Neuronal stem cell (in vitro differentiated cells): ENCODE measurements around the gene TMEM135.

Experiments used
- DNase-seq: peaks from one replicate; pipeline ENCODE4 v3.0.0-alpha.2; 2013; ENCODE audit warnings: low spot score
- H2AFZ ChIP-seq: one replicate; pipeline ENCODE4 v1.6.1; 2013; ENCODE audit warnings: mild to moderate bottlenecking, low read length, inconsistent platforms
- H2AK5ac ChIP-seq: 2 replicates; pipeline ENCODE4 v1.6.1; 2013; ENCODE audit warnings: low read depth, mild to moderate bottlenecking, inconsistent platforms, low read length, moderate library complexity, mixed read lengths
- H2BK120ac ChIP-seq: 2 replicates; pipeline ENCODE4 v1.6.1; 2013; ENCODE audit warnings: low read depth, mild to moderate bottlenecking, inconsistent platforms, low read length, moderate library complexity, mixed read lengths
- H2BK12ac ChIP-seq: one replicate; pipeline ENCODE4 v1.6.1; 2013; ENCODE audit warnings: low read length, inconsistent platforms
- H2BK15ac ChIP-seq: 2 replicates; pipeline ENCODE4 v1.6.1; 2013; ENCODE audit warnings: mild to moderate bottlenecking, low read length, inconsistent platforms, mixed read lengths
- H2BK5ac ChIP-seq: one replicate; pipeline ENCODE4 v1.6.1; 2013; ENCODE audit warnings: inconsistent platforms, mild to moderate bottlenecking, low read length, moderate library complexity
- H3K14ac ChIP-seq: one replicate; pipeline ENCODE4 v1.6.1; 2013; ENCODE audit warnings: low read length, inconsistent platforms
- H3K18ac ChIP-seq: 2 replicates; pipeline ENCODE4 v1.6.1; 2013; ENCODE audit warnings: low read length, inconsistent platforms
- H3K23ac ChIP-seq: 2 replicates; pipeline ENCODE4 v1.6.1; 2013; ENCODE audit warnings: low read depth, mild to moderate bottlenecking, mixed read lengths, low read length, inconsistent platforms; ENCODE audit not compliant: poor library complexity
- H3K27ac ChIP-seq: replicated peaks from 3 replicates; pipeline ENCODE4 v1.5.1; 2013; ENCODE audit warnings: low read length, inconsistent platforms
- H3K27me3 ChIP-seq, 3 experiments: 2 replicates each; pipeline ENCODE4 v1.6.1; 2013; ENCODE audit warnings: low read length in 3 of 3, mild to moderate bottlenecking in 2 of 3, inconsistent platforms in 1 of 3, low read depth in 1 of 3, mixed read lengths in 1 of 3, moderate library complexity in 1 of 3; ENCODE audit not compliant: control insufficient read depth in 3 of 3, insufficient read depth in 3 of 3
- H3K36me3 ChIP-seq, 2 donors: replicated peaks in 1 of 2; 2 replicates each; pipeline ENCODE4 v1.6.1; 2013; ENCODE audit warnings: low read length in 2 of 2; ENCODE audit not compliant: control insufficient read depth in 2 of 2, insufficient read depth in 2 of 2
- H3K4ac ChIP-seq: 2 replicates; pipeline ENCODE4 v1.6.1; 2013; ENCODE audit warnings: inconsistent platforms, mild to moderate bottlenecking, low read length, moderate library complexity
- H3K4me1 ChIP-seq, 2 donors: 1 replicate in 1 of 2; 2 replicates in 1 of 2; pipeline ENCODE4 v1.6.1; 2013; ENCODE audit warnings: low read length in 2 of 2, low read depth in 1 of 2; ENCODE audit not compliant: control insufficient read depth in 2 of 2, insufficient read depth in 1 of 2
- H3K4me2 ChIP-seq: one replicate; pipeline ENCODE4 v1.6.1; 2013; ENCODE audit warnings: mild to moderate bottlenecking, low read length, inconsistent platforms; ENCODE audit not compliant: insufficient read depth, poor library complexity, severe bottlenecking
- H3K4me3 ChIP-seq, 2 donors: 2 replicates each; pipeline ENCODE4 v1.5.1; 2013; ENCODE audit warnings: low read length in 2 of 2, mild to moderate bottlenecking in 2 of 2, inconsistent platforms in 1 of 2, moderate library complexity in 1 of 2
- H3K79me1 ChIP-seq: one replicate; pipeline ENCODE4 v1.6.1; 2013; ENCODE audit warnings: low read depth, mild to moderate bottlenecking, inconsistent platforms, low read length, moderate library complexity
- H3K9ac ChIP-seq: one replicate; pipeline ENCODE4 v1.6.1; 2013; ENCODE audit warnings: mild to moderate bottlenecking, low read depth, low read length, inconsistent platforms; ENCODE audit not compliant: poor library complexity
- H3K9me3 ChIP-seq, 2 donors: replicated peaks in 1 of 2; 2 replicates each; pipeline versions ENCODE3 to v1.6.1; 2013; ENCODE audit warnings: low read length in 2 of 2, mild to moderate bottlenecking in 2 of 2, inconsistent platforms in 1 of 2, low read depth in 1 of 2, mixed read lengths in 1 of 2, moderate library complexity in 1 of 2; ENCODE audit not compliant: control insufficient read depth in 2 of 2, insufficient read depth in 1 of 2
- H4K8ac ChIP-seq: one replicate; pipeline ENCODE4 v1.6.1; 2013; ENCODE audit warnings: low read depth, mild to moderate bottlenecking, inconsistent platforms, low read length, moderate library complexity
- H4K91ac ChIP-seq: one replicate; pipeline ENCODE4 v1.6.1; 2013; ENCODE audit warnings: low read length, low read depth, mild to moderate bottlenecking, inconsistent platforms; ENCODE audit not compliant: poor library complexity
- WGBS, 2 donors: extraction: QIAGEN DNeasy Blood & Tissue Kit; methylation state at CpG; one replicate each; pipeline ENCODE4 v1.1.7; 2013; ENCODE audit warnings: missing lambda C conversion rate in 2 of 2, mixed read lengths in 1 of 2; ENCODE audit not compliant: insufficient read length in 2 of 2, insufficient replicate concordance in 1 of 2; ENCODE audit errors: extremely low coverage in 2 of 2; 5-methylcytosine and 5-hydroxymethylcytosine counted together

Gene TMEM135

DNA sequence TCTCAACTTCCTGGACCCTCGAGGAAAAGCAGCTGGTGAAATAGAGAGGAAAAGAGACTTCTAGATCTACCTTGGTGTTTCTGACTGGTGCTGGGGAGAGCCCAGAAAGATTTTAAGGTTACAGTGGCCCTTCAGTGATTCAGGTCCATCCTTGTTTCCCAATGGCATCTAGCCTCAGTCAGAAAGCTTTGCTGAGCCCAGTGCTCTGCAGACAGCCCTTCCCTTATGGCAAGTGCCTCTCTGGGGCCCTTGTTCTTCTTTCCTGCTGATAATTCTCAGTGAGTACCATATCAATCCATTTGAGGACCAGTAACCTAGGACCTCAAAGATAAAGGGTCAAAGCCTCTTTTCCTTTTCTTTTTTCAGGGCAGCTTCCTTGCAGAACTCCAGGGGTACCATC is 25.1 kb upstream of the TMEM135 start:
- no peak overlapping the region for H2AFZ ChIP-seq
- peaks cover 0 to 2% of the 10 kb centered on the region in 2 donors for H3K4me1 ChIP-seq
- no peaks in the 10 kb centered on the region for H3K36me3 ChIP-seq
- H3K4me2 ChIP-seq: no peak overlapping the region
- no peaks in the 10 kb centered on the region for H3K9me3 ChIP-seq
- no peaks in the 10 kb centered on the region for H3K79me1 ChIP-seq
- no peak for DNase-seq
- WGBS, 2 donors: no CpG with 5 or more reads among the region's 1 CpG
- no peak overlapping the region for H3K18ac ChIP-seq
- H2BK15ac ChIP-seq: no peak overlapping the region
- H3K4me3 ChIP-seq: no peak overlapping the region
- H2AK5ac ChIP-seq: no peak overlapping the region
- H3K27ac ChIP-seq: no peak overlapping the region
- H3K14ac ChIP-seq: no peak overlapping the region
- no peak overlapping the region for H2BK120ac ChIP-seq
- no peak overlapping the region for H3K23ac ChIP-seq
- no peak overlapping the region for H2BK12ac ChIP-seq
- H3K9ac ChIP-seq: no peak overlapping the region
- no peak overlapping the region for H3K4ac ChIP-seq
- no peak overlapping the region for H4K8ac ChIP-seq
- H3K27me3 ChIP-seq: peaks cover 0 to 9% (median 0%) of the 10 kb centered on the region in 3 experiments
- no peak overlapping the region for H4K91ac ChIP-seq
- H2BK5ac ChIP-seq: no peak overlapping the region

DNA sequence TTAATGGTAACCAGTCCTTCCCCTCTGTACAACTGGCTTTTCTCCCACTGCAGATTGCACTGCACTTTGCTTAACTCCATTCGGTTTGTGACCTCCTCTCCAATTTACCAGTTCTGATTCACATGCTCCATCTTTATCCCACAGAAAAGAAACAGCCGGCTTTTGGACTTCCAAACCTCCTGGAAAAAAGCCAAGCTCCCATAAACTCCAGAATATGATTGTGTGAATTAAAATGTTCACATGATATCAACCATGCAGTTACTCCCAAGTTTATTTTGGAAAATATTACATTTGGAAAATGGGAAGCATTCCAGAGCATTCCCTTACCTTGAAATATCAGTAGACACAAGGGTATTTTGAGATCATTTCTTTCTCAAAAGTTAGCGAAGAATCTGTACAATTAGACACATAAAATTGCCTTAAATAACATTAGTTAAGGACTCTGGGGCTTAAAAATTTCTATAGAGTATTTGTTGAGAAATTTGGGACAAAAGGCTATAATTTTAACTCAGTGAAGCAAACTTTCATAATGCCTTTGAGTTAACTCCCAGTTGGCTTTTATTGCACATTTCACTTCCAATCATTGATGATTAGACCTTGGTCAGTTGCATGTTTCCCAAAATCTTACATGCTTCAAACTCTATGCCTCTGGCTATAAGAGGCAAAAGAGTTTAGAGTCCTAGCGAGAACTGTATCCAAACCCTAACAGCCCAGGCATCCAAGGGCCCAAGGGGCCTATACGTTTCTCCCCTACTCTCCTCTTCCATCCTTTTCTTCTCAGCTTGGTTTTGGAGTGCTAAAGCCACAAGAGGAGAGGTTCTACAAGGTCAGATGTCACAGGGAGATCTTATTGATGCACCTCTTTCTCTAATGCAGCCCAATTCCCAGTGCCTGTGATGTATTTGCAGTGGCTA is 23.6 kb upstream of the TMEM135 start:
- Histone ChIP-seq H2BK5ac (no peak overlapping the region), H4K8ac (no peak overlapping the region)

DNA sequence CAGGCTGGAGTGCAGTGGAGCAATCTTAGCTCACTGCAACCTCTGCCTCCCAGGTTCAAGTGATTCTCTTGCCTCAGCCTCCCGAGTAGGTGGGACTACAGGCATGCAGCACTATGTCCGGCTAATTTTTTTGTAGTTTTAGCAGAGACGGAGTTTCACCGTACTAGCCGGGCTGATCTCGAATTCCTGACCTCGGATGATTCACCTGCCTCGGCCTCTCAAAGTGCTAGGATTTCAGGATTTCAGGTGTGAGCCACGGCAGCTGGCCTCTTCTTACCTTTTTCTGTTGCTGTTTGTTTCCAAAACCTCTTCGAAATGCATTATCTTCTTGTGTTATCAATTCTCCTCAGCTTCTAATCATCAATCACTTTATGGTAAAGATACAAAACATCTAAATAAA is 22.1 kb upstream of the TMEM135 start:
- no peaks in the 10 kb centered on the region for H3K79me1 ChIP-seq
- H3K4me2 ChIP-seq: no peak overlapping the region
- H3K4ac ChIP-seq: no peak overlapping the region
- H3K36me3 ChIP-seq: peaks cover 0 to 2% of the 10 kb centered on the region in 2 donors
- DNase-seq: no peak
- H4K91ac ChIP-seq: no peak overlapping the region
- H3K4me1 ChIP-seq: peaks cover 0 to 7% of the 10 kb centered on the region in 2 donors
- no peak overlapping the region for H2AK5ac ChIP-seq
- no peak overlapping the region for H3K4me3 ChIP-seq
- H4K8ac ChIP-seq: no peak overlapping the region
- no peak overlapping the region for H2BK12ac ChIP-seq
- no peak overlapping the region for H2BK15ac ChIP-seq
- no peak overlapping the region for H3K9ac ChIP-seq
- peaks cover 6 to 8% of the 10 kb centered on the region in 2 donors for H3K9me3 ChIP-seq
- no peak overlapping the region for H3K14ac ChIP-seq
- H2BK5ac ChIP-seq: no peak overlapping the region
- no peak overlapping the region for H2BK120ac ChIP-seq
- no peak overlapping the region for H3K18ac ChIP-seq
- no peak overlapping the region for H3K23ac ChIP-seq
- H3K27me3 ChIP-seq: peaks cover 0 to 9% (median 0%) of the 10 kb centered on the region in 3 experiments
- H2AFZ ChIP-seq: no peak overlapping the region
- H3K27ac ChIP-seq: no peak overlapping the region
- WGBS, 2 donors: no CpG with 5 or more reads among the region's 10 CpGs

More for the DNA sequence above, 23.6 kb upstream of the TMEM135 start:
- Histone ChIP-seq H3K79me1 (no peaks in the 10 kb centered on the region), H4K91ac (no peak overlapping the region), H3K36me3 (peaks cover 0 to 2% of the 10 kb centered on the region in 2 donors), H3K27ac (no peak overlapping the region), H2BK12ac (no peak overlapping the region), H3K4me3 (no peak overlapping the region), H2BK120ac (no peak overlapping the region), H3K18ac (no peak overlapping the region), H3K4me1 (peaks cover 0 to 7% of the 10 kb centered on the region in 2 donors), H2AK5ac (no peak overlapping the region), H3K4me2 (no peak overlapping the region), H3K9ac (no peak overlapping the region), H3K14ac (no peak overlapping the region), H3K27me3 (peaks cover 0 to 9% (median 0%) of the 10 kb centered on the region in 3 experiments), H2BK15ac (no peak overlapping the region), H3K23ac (no peak overlapping the region), H3K9me3 (peaks cover 4 to 5% of the 10 kb centered on the region in 2 donors), H2AFZ (no peak overlapping the region), H3K4ac (no peak overlapping the region)
- DNase-seq: no peak
- no CpG with 5 or more reads among the region's 5 CpGs for WGBS, 2 donors

DNA sequence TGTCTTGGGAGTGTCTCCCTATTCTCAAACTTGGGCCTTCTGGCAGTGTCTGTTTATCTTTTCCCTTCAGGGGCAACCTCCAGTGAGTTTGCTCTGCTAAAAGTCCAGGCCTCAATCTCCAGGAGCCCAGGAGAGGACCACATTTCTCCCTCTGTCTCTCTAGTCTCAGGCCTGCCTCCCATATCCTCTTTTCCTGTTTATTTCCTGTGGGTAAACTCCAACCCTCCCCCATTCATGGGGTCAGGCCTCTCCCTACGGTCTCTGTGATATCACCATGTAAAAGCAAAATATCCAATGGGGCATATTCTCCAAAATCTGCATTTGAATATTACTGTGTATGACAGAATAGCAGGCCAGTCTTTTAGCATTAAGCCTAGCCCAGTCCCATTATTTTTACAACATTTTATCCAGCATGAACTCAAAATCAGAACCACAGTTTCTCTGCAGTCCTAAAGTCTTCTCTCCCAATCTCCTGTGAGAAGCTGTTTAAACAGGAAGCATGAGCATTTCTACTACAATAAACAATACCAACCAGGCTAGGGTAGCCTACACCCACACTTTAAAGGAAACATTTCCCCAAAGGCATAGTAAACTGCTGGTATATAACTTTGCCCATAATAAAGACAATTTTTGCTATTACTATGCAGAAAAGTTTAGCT is 18.0 kb upstream of the TMEM135 start:
- no peak overlapping the region for H4K8ac ChIP-seq
- peak overlapping the region in 1 of 2 donors; percentile 19 for H3K4me3 ChIP-seq
- no peak overlapping the region for H2BK15ac ChIP-seq
- no peak overlapping the region for H3K9ac ChIP-seq
- no peak overlapping the region for H3K23ac ChIP-seq
- H3K27me3 ChIP-seq: peaks cover 0 to 4% (median 0%) of the 10 kb centered on the region in 3 experiments
- H3K27ac ChIP-seq: no peak overlapping the region
- H3K14ac ChIP-seq: no peak overlapping the region
- peaks cover 0 to 7% of the 10 kb centered on the region in 2 donors for H3K4me1 ChIP-seq
- H4K91ac ChIP-seq: no peak overlapping the region
- H3K79me1 ChIP-seq: no peaks in the 10 kb centered on the region
- peaks cover 0 to 2% of the 10 kb centered on the region in 2 donors for H3K36me3 ChIP-seq
- H2BK12ac ChIP-seq: no peak overlapping the region
- DNase-seq: no peak
- H2BK120ac ChIP-seq: no peak overlapping the region
- peak overlapping the region; percentile 66 for H2AK5ac ChIP-seq
- no peak overlapping the region for H3K4ac ChIP-seq
- H2AFZ ChIP-seq: no peak overlapping the region
- no peak overlapping the region for H2BK5ac ChIP-seq
- no peak overlapping the region for H3K4me2 ChIP-seq
- H3K18ac ChIP-seq: peak overlapping the region; percentile 32
- WGBS, 2 donors: no CpG with 5 or more reads among the region's 1 CpG
- peaks cover 6 to 8% of the 10 kb centered on the region in 2 donors for H3K9me3 ChIP-seq
